ENCODE results near the gene PAAF1. TPM values are rescaled to one million over a fixed set of nuclear protein-coding genes. Genes with fewer than 3 reads are reported as not detected.

PAAF1 gene
- polyA plus RNA-seq, 2 donors, result 6.2 to 9.5 TPM

- WGBS, 2 donors, result 71 to 75% methylated on average over 12 of the region's 12 CpGs
- no peak within 1 kb of the TSS for H3K4me3 ChIP-seq (ENCODE audit: low read depth in 1 of 2, low read length in 2 of 2)
- no peak within 1 kb of the TSS for H3K27ac ChIP-seq (ENCODE audit: low read depth in 2 of 2, low read length in 1 of 2)
- H3K9me3 ChIP-seq (ENCODE audit: control insufficient read depth in 2 of 2, insufficient read depth in 1 of 2, low read depth in 1 of 2, low read length in 1 of 2), result no peaks in the 10 kb centered on the region
- no peaks in the 10 kb centered on the region for H3K4me1 ChIP-seq (ENCODE audit: control insufficient read depth in 2 of 2, insufficient read depth in 2 of 2, low read length in 1 of 2)
- no peaks in the 10 kb centered on the region for H3K36me3 ChIP-seq (ENCODE audit: control insufficient read depth in 2 of 2, insufficient read depth in 2 of 2, low read length in 1 of 2)
- H3K27me3 ChIP-seq (ENCODE audit: control insufficient read depth in 1 of 2, insufficient read depth in 2 of 2, low read length in 2 of 2), result no peaks in the 10 kb centered on the region
Measured at GRCh38 chr11:73950869-73951710, 74.3 kb downstream of the PAAF1 start, which contains the start of gene DNAJB13. TSS of gene DNAJB13 (plus strand) at chr11:73951026. CDS start at chr11:73951070, 44 bp downstream.

DNA sequence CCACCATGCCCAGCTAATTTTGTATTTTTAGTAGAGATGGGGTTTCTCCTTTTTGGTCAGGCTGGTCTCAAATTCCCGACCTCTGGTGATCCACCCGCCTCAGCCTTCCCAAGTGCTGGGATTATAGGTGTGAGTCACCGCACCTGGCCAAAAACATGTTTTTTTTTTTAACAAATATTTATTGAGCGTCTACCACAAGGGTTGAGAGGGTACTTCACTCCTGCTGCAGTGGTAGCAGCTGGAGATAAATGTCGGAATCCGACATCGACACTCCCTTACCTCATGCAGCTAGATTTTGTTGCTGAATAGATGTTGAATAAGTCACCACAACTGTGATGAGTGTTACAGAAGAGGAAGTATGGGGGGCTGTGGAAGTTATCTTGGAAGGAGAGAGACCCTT, 75.0 kb downstream of the PAAF1 start:
- 87 to 88% methylated on average over 7 of the region's 7 CpGs for WGBS, 2 donors
- H3K27me3 ChIP-seq (ENCODE audit: control insufficient read depth in 1 of 2, insufficient read depth in 2 of 2, low read length in 2 of 2), result no peaks in the 10 kb centered on the region
- no peak overlapping the region for H3K27ac ChIP-seq (ENCODE audit: low read depth in 2 of 2, low read length in 1 of 2)
- H3K9me3 ChIP-seq (ENCODE audit: control insufficient read depth in 2 of 2, insufficient read depth in 1 of 2, low read depth in 1 of 2, low read length in 1 of 2), result no peaks in the 10 kb centered on the region
- no peak overlapping the region for H3K4me3 ChIP-seq (ENCODE audit: low read depth in 1 of 2, low read length in 2 of 2)
- no peaks in the 10 kb centered on the region for H3K4me1 ChIP-seq (ENCODE audit: control insufficient read depth in 2 of 2, insufficient read depth in 2 of 2, low read length in 1 of 2)
- no peaks in the 10 kb centered on the region for H3K36me3 ChIP-seq (ENCODE audit: control insufficient read depth in 2 of 2, insufficient read depth in 2 of 2, low read length in 1 of 2)

DNA sequence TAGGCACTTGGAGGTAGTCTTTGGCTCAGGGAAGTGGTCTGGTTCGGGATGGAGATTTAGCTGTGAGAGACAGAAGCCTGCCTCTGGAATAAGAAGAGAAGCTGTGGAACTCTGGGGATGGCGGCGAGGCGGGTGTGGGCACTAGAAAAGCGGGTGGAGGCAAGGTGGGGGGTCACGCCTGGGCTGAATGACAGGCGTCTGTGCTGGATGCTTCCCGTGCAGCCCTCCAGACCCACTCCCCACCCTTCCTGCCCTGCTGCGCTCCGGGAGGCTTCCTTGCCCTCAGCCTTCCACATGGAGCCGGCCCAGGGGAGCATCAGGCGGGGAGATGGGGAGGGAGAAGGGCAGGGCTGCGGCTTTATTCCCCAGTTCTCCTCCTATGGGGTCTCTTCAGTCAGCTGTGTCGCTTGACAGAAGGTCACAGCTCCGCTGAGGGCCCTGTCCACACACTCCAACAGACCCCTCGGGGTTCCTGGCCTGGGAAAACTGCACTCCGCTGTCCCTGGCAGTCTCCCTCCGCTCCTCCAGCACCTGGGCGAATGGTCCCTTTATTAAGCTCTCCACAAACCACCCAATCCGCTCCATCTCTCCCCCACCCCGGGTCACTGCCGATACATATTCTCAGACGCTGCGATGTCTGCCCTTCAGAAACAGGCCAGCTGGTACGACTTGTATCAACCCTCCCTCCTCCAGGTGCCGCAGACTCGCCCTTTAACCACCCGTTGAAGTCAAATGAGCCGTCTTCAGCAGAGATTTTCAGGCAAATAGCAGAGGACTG, 80.3 kb downstream of the PAAF1 start:
- Histone ChIP-seq H3K4me3 (ENCODE audit: low read depth in 1 of 2, low read length in 2 of 2) (no peak overlapping the region), H3K36me3 (ENCODE audit: control insufficient read depth in 2 of 2, insufficient read depth in 2 of 2, low read length in 1 of 2) (no peaks in the 10 kb centered on the region), H3K27ac (ENCODE audit: low read depth in 2 of 2, low read length in 1 of 2) (no peak overlapping the region), H3K27me3 (ENCODE audit: control insufficient read depth in 1 of 2, insufficient read depth in 2 of 2, low read length in 2 of 2) (no peaks in the 10 kb centered on the region), H3K4me1 (ENCODE audit: control insufficient read depth in 2 of 2, insufficient read depth in 2 of 2, low read length in 1 of 2) (peaks cover 0 to 2% of the 10 kb centered on the region in 2 donors), H3K9me3 (ENCODE audit: control insufficient read depth in 2 of 2, insufficient read depth in 1 of 2, low read depth in 1 of 2, low read length in 1 of 2) (no peaks in the 10 kb centered on the region)
- 52 to 69% methylated on average over 27 to 29 of the region's 29 CpGs for WGBS, 2 donors

- WGBS, 2 donors, result 62 to 77% methylated on average over 25 of the region's 25 CpGs
- Histone ChIP-seq H3K36me3 (ENCODE audit: control insufficient read depth in 2 of 2, insufficient read depth in 2 of 2, low read length in 1 of 2) (no peaks in the 10 kb centered on the region), H3K27ac (ENCODE audit: low read depth in 2 of 2, low read length in 1 of 2) (no peak overlapping the region), H3K27me3 (ENCODE audit: control insufficient read depth in 1 of 2, insufficient read depth in 2 of 2, low read length in 2 of 2) (no peaks in the 10 kb centered on the region), H3K4me1 (ENCODE audit: control insufficient read depth in 2 of 2, insufficient read depth in 2 of 2, low read length in 1 of 2) (peaks cover 0 to 2% of the 10 kb centered on the region in 2 donors), H3K9me3 (ENCODE audit: control insufficient read depth in 2 of 2, insufficient read depth in 1 of 2, low read depth in 1 of 2, low read length in 1 of 2) (no peaks in the 10 kb centered on the region), H3K4me3 (ENCODE audit: low read depth in 1 of 2, low read length in 2 of 2) (no peak overlapping the region)
Measured at GRCh38 chr11:73957654-73958361, 81.0 kb downstream of the PAAF1 start.

DNA sequence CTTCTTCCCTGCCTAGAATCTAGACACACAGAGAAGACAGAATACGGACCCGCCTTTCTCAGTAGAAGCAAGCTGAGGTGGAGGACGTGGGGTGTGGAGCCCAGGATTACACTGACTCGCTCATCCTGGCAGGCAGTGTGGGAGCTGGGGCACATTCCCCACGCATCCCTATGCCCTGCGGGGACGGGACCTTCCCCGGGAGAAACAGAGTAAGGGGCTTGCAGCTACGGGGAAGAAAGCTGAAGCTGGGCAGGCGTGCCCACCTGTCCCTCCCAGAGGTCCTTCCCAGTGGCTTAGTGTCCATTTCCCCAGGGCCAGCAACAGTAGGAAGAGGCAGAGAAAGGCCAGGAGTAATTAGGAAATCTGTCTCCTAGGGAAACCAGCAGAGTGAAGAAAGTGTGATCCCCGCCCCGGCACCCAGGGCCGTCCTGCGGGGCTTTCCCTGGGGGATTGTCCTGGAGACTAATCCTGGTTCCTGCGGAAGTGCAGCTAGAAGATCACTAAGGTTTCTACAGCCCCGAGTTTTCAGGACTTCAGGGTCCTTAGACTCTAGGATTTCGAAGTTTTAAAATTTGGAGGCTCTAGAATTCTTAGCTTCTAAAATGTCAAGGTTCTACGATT, 81.8 kb downstream of the PAAF1 start:
- Histone ChIP-seq H3K27me3 (ENCODE audit: control insufficient read depth in 1 of 2, insufficient read depth in 2 of 2, low read length in 2 of 2) (no peaks in the 10 kb centered on the region), H3K9me3 (ENCODE audit: control insufficient read depth in 2 of 2, insufficient read depth in 1 of 2, low read depth in 1 of 2, low read length in 1 of 2) (no peaks in the 10 kb centered on the region), H3K4me3 (ENCODE audit: low read depth in 1 of 2, low read length in 2 of 2) (no peak overlapping the region), H3K27ac (ENCODE audit: low read depth in 2 of 2, low read length in 1 of 2) (no peak overlapping the region), H3K36me3 (ENCODE audit: control insufficient read depth in 2 of 2, insufficient read depth in 2 of 2, low read length in 1 of 2) (no peaks in the 10 kb centered on the region), H3K4me1 (ENCODE audit: control insufficient read depth in 2 of 2, insufficient read depth in 2 of 2, low read length in 1 of 2) (peaks cover 0 to 2% of the 10 kb centered on the region in 2 donors)
- WGBS, 2 donors, result 77% methylated on average over 18 of the region's 18 CpGs

DNA sequence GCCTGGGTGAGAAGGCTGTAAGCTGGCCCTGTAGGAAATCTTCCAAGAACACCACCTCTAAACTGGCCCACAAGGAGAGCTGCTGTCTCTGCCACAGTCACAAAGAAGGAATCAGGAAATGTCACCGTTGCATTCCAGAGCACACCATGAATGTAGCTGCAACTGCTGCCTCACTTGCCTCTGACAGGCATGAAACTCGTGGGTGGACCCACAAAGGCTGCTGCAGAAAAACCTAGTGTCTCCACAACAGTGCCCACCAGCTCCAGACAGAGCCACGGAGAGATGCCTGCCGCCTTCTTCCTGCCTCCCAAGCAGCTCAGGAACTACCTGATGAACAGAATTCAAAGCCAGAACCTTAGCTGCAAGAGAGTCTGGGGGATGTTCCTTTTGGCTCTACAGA, 84.5 kb downstream of the PAAF1 start:
- no peak overlapping the region for H3K4me3 ChIP-seq (ENCODE audit: low read depth in 1 of 2, low read length in 2 of 2)
- H3K4me1 ChIP-seq (ENCODE audit: control insufficient read depth in 2 of 2, insufficient read depth in 2 of 2, low read length in 1 of 2), result peaks cover 0 to 2% of the 10 kb centered on the region in 2 donors
- H3K27ac ChIP-seq (ENCODE audit: low read depth in 2 of 2, low read length in 1 of 2), result no peak overlapping the region
- 65 to 68% methylated on average over 4 of the region's 4 CpGs for WGBS, 2 donors
- no peaks in the 10 kb centered on the region for H3K9me3 ChIP-seq (ENCODE audit: control insufficient read depth in 2 of 2, insufficient read depth in 1 of 2, low read depth in 1 of 2, low read length in 1 of 2)
- no peaks in the 10 kb centered on the region for H3K27me3 ChIP-seq (ENCODE audit: control insufficient read depth in 1 of 2, insufficient read depth in 2 of 2, low read length in 2 of 2)
- no peaks in the 10 kb centered on the region for H3K36me3 ChIP-seq (ENCODE audit: control insufficient read depth in 2 of 2, insufficient read depth in 2 of 2, low read length in 1 of 2)

DNA sequence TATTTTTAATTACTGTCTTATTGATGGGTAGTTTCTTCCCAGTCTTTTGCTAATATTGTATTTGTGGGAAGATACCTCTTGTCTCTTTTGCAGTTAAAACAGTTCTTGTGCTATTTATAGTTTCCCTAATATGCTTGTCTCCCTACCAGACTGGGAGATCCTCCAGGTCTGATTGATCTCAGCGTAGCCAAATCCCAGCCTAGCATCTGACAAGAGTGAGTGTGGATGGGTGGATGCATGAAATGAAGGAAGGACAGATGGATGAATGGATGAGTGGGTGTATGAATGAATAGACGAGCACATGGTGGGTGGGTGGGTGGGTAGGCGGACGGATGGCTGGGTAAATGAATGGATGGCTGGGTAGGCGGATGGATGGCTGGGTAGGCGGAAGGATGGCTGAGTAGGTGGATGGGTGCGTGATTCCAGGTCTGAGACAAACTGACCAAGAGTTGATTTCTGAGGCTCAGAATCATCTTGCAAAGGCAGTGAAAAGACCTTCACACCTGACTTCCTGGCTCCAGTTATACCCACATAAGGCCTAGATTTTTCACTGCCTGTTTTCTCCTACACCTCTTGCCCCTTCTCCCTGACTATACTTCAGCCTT, 85.4 kb downstream of the PAAF1 start:
- no peak overlapping the region for H3K4me3 ChIP-seq (ENCODE audit: low read depth in 1 of 2, low read length in 2 of 2)
- peaks cover 0 to 2% of the 10 kb centered on the region in 2 donors for H3K4me1 ChIP-seq (ENCODE audit: control insufficient read depth in 2 of 2, insufficient read depth in 2 of 2, low read length in 1 of 2)
- H3K27me3 ChIP-seq (ENCODE audit: control insufficient read depth in 1 of 2, insufficient read depth in 2 of 2, low read length in 2 of 2), result no peaks in the 10 kb centered on the region
- 69 to 83% methylated on average over 7 of the region's 7 CpGs for WGBS, 2 donors
- H3K27ac ChIP-seq (ENCODE audit: low read depth in 2 of 2, low read length in 1 of 2), result no peak overlapping the region
- H3K36me3 ChIP-seq (ENCODE audit: control insufficient read depth in 2 of 2, insufficient read depth in 2 of 2, low read length in 1 of 2), result no peaks in the 10 kb centered on the region
- H3K9me3 ChIP-seq (ENCODE audit: control insufficient read depth in 2 of 2, insufficient read depth in 1 of 2, low read depth in 1 of 2, low read length in 1 of 2), result no peaks in the 10 kb centered on the region

- Histone ChIP-seq H3K9me3 (ENCODE audit: control insufficient read depth in 2 of 2, insufficient read depth in 1 of 2, low read depth in 1 of 2, low read length in 1 of 2) (no peaks in the 10 kb centered on the region), H3K4me3 (ENCODE audit: low read depth in 1 of 2, low read length in 2 of 2) (no peak overlapping the region), H3K27ac (ENCODE audit: low read depth in 2 of 2, low read length in 1 of 2) (no peak overlapping the region), H3K36me3 (ENCODE audit: control insufficient read depth in 2 of 2, insufficient read depth in 2 of 2, low read length in 1 of 2) (no peaks in the 10 kb centered on the region), H3K27me3 (ENCODE audit: control insufficient read depth in 1 of 2, insufficient read depth in 2 of 2, low read length in 2 of 2) (no peaks in the 10 kb centered on the region), H3K4me1 (ENCODE audit: control insufficient read depth in 2 of 2, insufficient read depth in 2 of 2, low read length in 1 of 2) (peaks cover 0 to 2% of the 10 kb centered on the region in 2 donors)
- 74 to 77% methylated on average over 8 of the region's 8 CpGs for WGBS, 2 donors
Measured at GRCh38 chr11:73963861-73964260, 87.1 kb downstream of the PAAF1 start.

All from esophagus (tissue), 2 donors.